NCI-H187 (cell line): Measurements from ENCODE around the gene ADAM19.
A peak's percentile ranks its signal among the peaks of the same experiment; 100 is the strongest.

Experiments
- DNase-seq, 2 experiments: peaks; one replicate each; lab custom pipeline; 2025; lab: John Stamatoyannopoulos, UW

Gene ADAM19

GRCh38 chr5:157562111-157562581 lies 13.4 kb downstream of the ADAM19 start:
- DNase-seq, result no peak

- no peak for DNase-seq
These were observed 14.5 kb downstream of the ADAM19 start for GRCh38 chr5:157561110-157561509.

- no peak for DNase-seq
These were observed 16.3 kb downstream of the ADAM19 start for GRCh38 chr5:157559301-157559700.

- no peak for DNase-seq
These were observed 16.9 kb downstream of the ADAM19 start for GRCh38 chr5:157558681-157559080.

- DNase-seq, result no peak
These were observed 17.5 kb downstream of the ADAM19 start for GRCh38 chr5:157558041-157558595.

GRCh38 chr5:157556615-157557418 lies 18.8 kb downstream of the ADAM19 start:
- DNase-seq, result no peak

- no peak for DNase-seq
These were observed 20.4 kb downstream of the ADAM19 start for GRCh38 chr5:157555037-157555640.

- no peak for DNase-seq
These were observed 21.2 kb downstream of the ADAM19 start for GRCh38 chr5:157554179-157555036.

- DNase-seq, result no peak
These were observed 22.9 kb downstream of the ADAM19 start for GRCh38 chr5:157552650-157553049.

- DNase-seq, result no peak
These were observed 24.9 kb downstream of the ADAM19 start for GRCh38 chr5:157550663-157551062.

- DNase-seq, result no peak
These were observed 25.5 kb downstream of the ADAM19 start for GRCh38 chr5:157549954-157550549.

- DNase-seq, result no peak
These were observed 26.3 kb downstream of the ADAM19 start for GRCh38 chr5:157549283-157549629.

GRCh38 chr5:157548513-157549282 lies 26.9 kb downstream of the ADAM19 start:
- DNase-seq, result peak; percentile 48 to 89

GRCh38 chr5:157547941-157548512 lies 27.5 kb downstream of the ADAM19 start:
- DNase-seq, result no peak

GRCh38 chr5:157546456-157547100 lies 29.0 kb downstream of the ADAM19 start:
- no peak for DNase-seq

GRCh38 chr5:157545610-157546310 lies 29.8 kb downstream of the ADAM19 start:
- DNase-seq, result no peak

GRCh38 chr5:157544623-157544989 lies 31.0 kb downstream of the ADAM19 start:
- DNase-seq, result no peak

- no peak for DNase-seq
These were observed 31.6 kb downstream of the ADAM19 start for GRCh38 chr5:157543825-157544622.
